ENCODE measurements around the gene SLC35F3.

GRCh38 chr1:234331507-234331906 lies 427.0 kb downstream of the SLC35F3 start:
- TF ChIP-seq CTCF (conservative IDR thresholded peaks at IDR 0.05; ENCODE audit: low read depth, low read length) (no peak), EZH2 (IDR thresholded peaks at IDR 0.05; ENCODE audit: borderline replicate concordance, low read depth, low read length, poor library complexity, severe bottlenecking) (no peak)
